ENCODE data around the gene CATSPER4.

Gene CATSPER4

GRCh38 chr1:26187882-26188281 is 2.5 kb upstream of the CATSPER4 start:
- Mint-ChIP-seq H3K9me3 (no peaks in the 10 kb centered on the region), H3K27ac (no peak overlapping the region), H3K27me3 (ENCODE audit: low read depth) (no peaks in the 10 kb centered on the region), H3K4me3 (no peak overlapping the region), H3K36me3 (ENCODE audit: low read depth) (no peaks in the 10 kb centered on the region), H3K4me1 (peaks cover 7% of the 10 kb centered on the region)
- TF ChIP-seq CTCF (IDR thresholded peaks at IDR 0.05; ENCODE audit: unreplicated experiment in 3 of 3): no peak

GRCh38 chr1:26188477-26188876 is 1.9 kb upstream of the CATSPER4 start:
- H3K27me3 Mint-ChIP-seq (ENCODE audit: low read depth): no peaks in the 10 kb centered on the region
- no peak overlapping the region for H3K4me3 Mint-ChIP-seq
- no peaks in the 10 kb centered on the region for H3K9me3 Mint-ChIP-seq
- no peak for TF ChIP-seq CTCF (IDR thresholded peaks at IDR 0.05; ENCODE audit: unreplicated experiment in 3 of 3)
- H3K4me1 Mint-ChIP-seq: peaks cover 7% of the 10 kb centered on the region
- no peaks in the 10 kb centered on the region for H3K36me3 Mint-ChIP-seq (ENCODE audit: low read depth)
- H3K27ac Mint-ChIP-seq: no peak overlapping the region

GRCh38 chr1:26189331-26189730 is 1.1 kb upstream of the CATSPER4 start:
- no peaks in the 10 kb centered on the region for H3K27me3 Mint-ChIP-seq (ENCODE audit: low read depth)
- H3K36me3 Mint-ChIP-seq (ENCODE audit: low read depth): no peaks in the 10 kb centered on the region
- no peak overlapping the region for H3K4me3 Mint-ChIP-seq
- TF ChIP-seq CTCF (IDR thresholded peaks at IDR 0.05; ENCODE audit: unreplicated experiment in 3 of 3): no peak
- H3K9me3 Mint-ChIP-seq: no peaks in the 10 kb centered on the region
- peaks cover 7% of the 10 kb centered on the region for H3K4me1 Mint-ChIP-seq
- no peak overlapping the region for H3K27ac Mint-ChIP-seq

- no peak for TF ChIP-seq CTCF (IDR thresholded peaks at IDR 0.05; ENCODE audit: unreplicated experiment in 3 of 3)
- H3K4me1 Mint-ChIP-seq: peaks cover 7% of the 10 kb centered on the region
- no peaks in the 10 kb centered on the region for H3K27me3 Mint-ChIP-seq (ENCODE audit: low read depth)
- no peak overlapping the region for H3K4me3 Mint-ChIP-seq
- H3K9me3 Mint-ChIP-seq: no peaks in the 10 kb centered on the region
- peak overlapping the region in 1 of 3 experiments; percentile 61 for H3K27ac Mint-ChIP-seq
- no peaks in the 10 kb centered on the region for H3K36me3 Mint-ChIP-seq (ENCODE audit: low read depth)
Observed at GRCh38 chr1:26189751-26190275, 589 bp upstream of the CATSPER4 start.

- H3K9me3 Mint-ChIP-seq: no peaks in the 10 kb centered on the region
- H3K4me1 Mint-ChIP-seq: peaks cover 7% of the 10 kb centered on the region
Observed at GRCh38 chr1:26191739-26192138, 1.3 kb downstream of the CATSPER4 start.

More at GRCh38 chr1:26191739-26192138, 1.3 kb downstream of the CATSPER4 start:
- TF ChIP-seq CTCF (IDR thresholded peaks at IDR 0.05; ENCODE audit: unreplicated experiment in 3 of 3): no peak
- Mint-ChIP-seq H3K27me3 (ENCODE audit: low read depth) (no peaks in the 10 kb centered on the region), H3K36me3 (ENCODE audit: low read depth) (no peaks in the 10 kb centered on the region), H3K4me3 (no peak overlapping the region), H3K27ac (no peak overlapping the region)
